Pancreas (tissue), 10 donors: ENCODE results near the gene HCFC1R1. TPM values are rescaled to one million over a fixed set of nuclear protein-coding genes. Genes with fewer than 3 reads are reported as not detected.
A peak's percentile ranks its signal among the peaks of the same experiment; 100 is the strongest.

Experiments
- ATAC-seq, 4 donors: fragments of 200-7000 bp; cut with Tn5 transposase; one replicate each; pipeline versions ENCODE4 v1.8.0 to v1.9.1; 2020; ENCODE audit warnings: mild to moderate bottlenecking in 4 of 4, moderate library complexity in 4 of 4
- DNase-seq, 6 donors: peaks; one replicate each; pipeline ENCODE4 v3.0.0-alpha.2; 2020
- FAIRE-seq: peaks from 2 replicates; lab custom pipeline; 2012; peaks lifted over from hg19 to GRCh38; lab: Jason Lieb, UNC
- H3K27ac ChIP-seq, 4 donors: fragments of 200-600 bp; sonication (generic); 1 replicate in 3 of 4; 2 replicates in 1 of 4; pipeline versions ENCODE4 v1.5.0 to v1.8.0; 2020
- H3K27me3 ChIP-seq, 4 donors: fragments of 200-600 bp; one replicate each; pipeline ENCODE4 v1.8.0; 2021
- H3K36me3 ChIP-seq, 3 donors: fragments of 200-600 bp; sonication (generic) in 1 of 3; one replicate each; pipeline versions ENCODE4 v1.5.0 to v1.8.0; 2020 to 2021
- H3K4me1 ChIP-seq, 3 donors: fragments of 200-600 bp; one replicate each; pipeline ENCODE4 v1.8.0; 2021
- H3K4me3 ChIP-seq, 4 donors: fragments of 200-600 bp; sonication (generic) in 2 of 4; one replicate each; pipeline versions ENCODE4 v1.5.0 to v1.8.0; 2020 to 2021
- H3K9me3 ChIP-seq, 4 donors: fragments of 200-600 bp; one replicate each; pipeline ENCODE4 v1.8.0; 2021
- WGBS, 2 donors: extraction: QIAGEN DNeasy Blood & Tissue Kit; methylation state at CpG; one replicate each; pipeline ENCODE4 v1.1.7; 2013; 5-methylcytosine and 5-hydroxymethylcytosine counted together
- intact Hi-C, 3 donors: fragments of 100-400 bp; cut with DNase I; formaldehyde crosslinking; loops; one replicate each; pipeline versions ENCODE4 v1.11.1 to v1.14.2; 2022
- polyA plus RNA-seq, 2 donors: library from polyadenylated mRNA; stranded (reverse); fragments of 200-250 nt; gene quantifications; one replicate each; pipeline ENCODE4 v1.2.3, GENCODE V29; 2013
- total RNA-seq, 6 donors: library from RNA; stranded (reverse); fragmentation: NEBNext Ultra II Directional in 4 of 6; extraction: Animal tissue kit (Norgen Biotek cat#: 25700) in 4 of 6; gene quantifications; one replicate each; pipeline versions ENCODE4 v1.2.1 to v1.2.4, GENCODE V29; 2021 to 2023
- TF ChIP-seq, protein P1 (sequence below), 4 donors: fragments of 200-600 bp; sonication (generic) in 3 of 4; IDR thresholded peaks; one replicate each; pipeline versions ENCODE4 v1.5.0 to v1.8.0; 2021; ENCODE audit warnings: antibody characterized with exemption in 4 of 4
- donor health status: healthy with polysubstance abuse.
- donor health status: DM: no; HTN: no; CAD: no; lungs with moderate emphysema.
- donor health status: DM: no; HTN: no; CAD: no.
- donor health status: control.
- donor health status: control.
- donor health status: Bipolar disorder and iron deficiency.
- donor health status: DM: yes; HTN: yes; CAD: no.
- donor health status: DM: no; HTN: no; CAD: no.
- donor health status: DM: no; HTN: no; CAD: no.
- donor health status: DM: yes; HTN: yes; CAD: no.

Gene HCFC1R1
- total and polyA plus RNA-seq, 8 donors: 10.5 to 119 (median 14.4) TPM

DNA sequence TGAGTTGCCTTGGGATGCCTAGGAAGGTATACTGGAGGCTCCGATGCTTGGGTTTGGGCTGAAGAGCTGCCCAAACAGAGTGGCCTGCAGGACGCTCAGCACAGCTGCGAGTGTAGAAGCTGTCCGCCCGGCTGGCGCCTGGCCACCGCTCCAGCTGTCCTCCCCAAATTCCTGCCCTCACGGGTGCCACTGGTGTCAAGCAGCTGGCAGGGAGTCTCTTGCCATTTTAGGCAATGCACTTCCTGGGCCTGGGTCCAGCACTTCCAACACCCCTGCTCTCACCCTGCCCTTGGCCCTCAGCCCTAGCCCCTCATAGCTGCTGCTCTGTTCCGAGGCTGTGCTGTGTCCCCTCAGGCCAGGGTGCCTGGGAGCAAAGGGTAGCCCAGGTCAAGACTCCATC, 38.3 kb downstream of the HCFC1R1 start:
- Histone ChIP-seq H3K4me3 (no peak overlapping the region), H3K27ac (peak overlapping the region; percentile 70 to 84 (median 71)), H3K4me1 (peaks cover 13 to 39% (median 17%) of the 10 kb centered on the region in 3 donors), H3K9me3 (no peaks in the 10 kb centered on the region), H3K36me3 (no peaks in the 10 kb centered on the region), H3K27me3 (no peaks in the 10 kb centered on the region)
- TF ChIP-seq, protein P1, sequence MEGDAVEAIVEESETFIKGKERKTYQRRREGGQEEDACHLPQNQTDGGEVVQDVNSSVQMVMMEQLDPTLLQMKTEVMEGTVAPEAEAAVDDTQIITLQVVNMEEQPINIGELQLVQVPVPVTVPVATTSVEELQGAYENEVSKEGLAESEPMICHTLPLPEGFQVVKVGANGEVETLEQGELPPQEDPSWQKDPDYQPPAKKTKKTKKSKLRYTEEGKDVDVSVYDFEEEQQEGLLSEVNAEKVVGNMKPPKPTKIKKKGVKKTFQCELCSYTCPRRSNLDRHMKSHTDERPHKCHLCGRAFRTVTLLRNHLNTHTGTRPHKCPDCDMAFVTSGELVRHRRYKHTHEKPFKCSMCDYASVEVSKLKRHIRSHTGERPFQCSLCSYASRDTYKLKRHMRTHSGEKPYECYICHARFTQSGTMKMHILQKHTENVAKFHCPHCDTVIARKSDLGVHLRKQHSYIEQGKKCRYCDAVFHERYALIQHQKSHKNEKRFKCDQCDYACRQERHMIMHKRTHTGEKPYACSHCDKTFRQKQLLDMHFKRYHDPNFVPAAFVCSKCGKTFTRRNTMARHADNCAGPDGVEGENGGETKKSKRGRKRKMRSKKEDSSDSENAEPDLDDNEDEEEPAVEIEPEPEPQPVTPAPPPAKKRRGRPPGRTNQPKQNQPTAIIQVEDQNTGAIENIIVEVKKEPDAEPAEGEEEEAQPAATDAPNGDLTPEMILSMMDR (IDR thresholded peaks at IDR 0.05): no peak
- FAIRE-seq: no peak
- ATAC-seq: peak; percentile 40 to 56 (median 46)
- intact Hi-C loops: no loop called here
- WGBS, 2 donors: 5 to 19% methylated on average over 9 of the region's 9 CpGs
- peak in 5 of 6 donors; percentile 79 to 93 (median 83) for DNase-seq

DNA sequence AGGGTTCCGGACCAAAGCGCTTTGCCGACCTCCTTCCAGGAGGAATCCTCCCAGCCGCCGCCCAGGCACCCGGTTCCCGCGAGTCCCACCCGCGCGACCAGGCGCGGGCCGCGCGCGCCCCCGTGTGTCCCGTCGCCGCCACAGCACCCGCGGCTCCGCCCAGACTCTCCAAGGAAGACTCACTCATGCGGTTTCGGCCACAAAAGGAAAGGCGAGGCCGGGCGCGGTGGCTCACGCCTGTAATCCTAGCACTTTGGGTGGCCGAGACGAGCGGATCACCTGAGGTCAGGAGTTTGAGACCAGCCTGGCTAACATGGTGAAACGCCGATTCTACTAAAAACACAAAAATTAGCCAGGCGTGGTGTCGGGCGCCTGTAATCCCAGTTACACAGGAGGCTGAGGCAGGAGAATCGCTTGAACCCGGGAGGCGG, 40.0 kb downstream of the HCFC1R1 start:
- Histone ChIP-seq H3K9me3 (no peaks in the 10 kb centered on the region), H3K36me3 (no peaks in the 10 kb centered on the region), H3K27ac (no peak overlapping the region), H3K4me3 (peak overlapping the region in 1 of 4 donors; percentile 13), H3K27me3 (no peaks in the 10 kb centered on the region), H3K4me1 (peaks cover 13 to 45% (median 17%) of the 10 kb centered on the region in 3 donors)
- ATAC-seq: peak; percentile 26 to 64 (median 54)
- FAIRE-seq: no peak
- TF ChIP-seq, protein P1 (IDR thresholded peaks at IDR 0.05): peak; percentile 95 to 97 (median 96)
- 8 to 9% methylated on average over 42 of the region's 42 CpGs for WGBS, 2 donors
- peak in 5 of 6 donors; percentile 66 to 94 (median 84) for DNase-seq
- intact Hi-C loops: loop anchor here in 1 of 3 donors (5.0 kb wide), 1 partner anchor 61 kb away; no protein-coding TSS in a partner anchor

DNA sequence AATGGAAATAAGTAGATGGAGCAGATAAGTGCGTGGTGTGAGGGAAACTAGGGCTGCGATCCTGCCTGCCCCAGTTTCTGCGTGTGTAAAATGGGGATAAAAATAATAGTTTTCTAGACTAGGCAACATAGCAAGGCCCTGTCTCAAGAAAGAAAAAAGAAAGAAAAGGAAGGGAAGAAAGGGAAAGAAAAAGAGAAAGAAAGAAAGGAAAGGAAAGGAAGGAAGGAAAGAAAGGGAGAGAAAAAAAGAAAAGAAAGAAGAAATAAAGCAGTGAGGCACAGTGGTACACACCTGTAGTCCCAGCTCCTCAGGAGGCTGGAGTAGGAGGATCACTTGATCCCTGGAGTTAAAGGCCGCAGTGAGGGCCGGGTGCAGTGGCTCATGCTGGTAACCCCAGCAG, 41.3 kb downstream of the HCFC1R1 start:
- Histone ChIP-seq H3K27me3 (no peaks in the 10 kb centered on the region), H3K27ac (no peak overlapping the region), H3K9me3 (no peaks in the 10 kb centered on the region), H3K4me1 (peaks cover 22 to 54% (median 22%) of the 10 kb centered on the region in 3 donors), H3K36me3 (no peaks in the 10 kb centered on the region), H3K4me3 (no peak overlapping the region)
- no peak for DNase-seq
- WGBS, 2 donors: 85 to 86% methylated on average over 5 of the region's 5 CpGs
- ATAC-seq: no peak
- FAIRE-seq: no peak
- intact Hi-C loops: loop anchor here in 1 of 3 donors (5.0 kb wide), 1 partner anchor 60 kb away; no protein-coding TSS in a partner anchor
- TF ChIP-seq, protein P1 (IDR thresholded peaks at IDR 0.05): no peak

DNA sequence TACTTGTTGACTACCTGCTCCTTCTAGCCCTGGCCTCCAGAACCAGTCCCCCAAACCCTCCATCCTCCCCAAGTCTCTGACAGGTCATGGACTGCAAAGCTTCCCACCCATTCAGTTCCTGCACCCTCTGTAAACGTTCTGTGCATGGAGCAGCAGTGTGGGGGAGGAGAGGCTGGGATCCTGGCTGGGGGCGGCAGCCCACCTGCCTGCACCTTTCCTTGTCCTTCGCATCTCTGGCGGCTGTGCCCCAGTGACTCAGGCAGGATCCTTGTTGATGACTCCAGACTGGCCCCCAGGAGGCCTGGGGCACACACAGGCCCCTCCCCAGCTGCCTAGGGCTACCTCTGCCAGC, 41.9 kb downstream of the HCFC1R1 start:
- FAIRE-seq: no peak
- no peak for ATAC-seq
- no peaks in the 10 kb centered on the region for H3K27me3 ChIP-seq
- 76 to 79% methylated on average over 4 of the region's 4 CpGs for WGBS, 2 donors
- no peak overlapping the region for H3K4me3 ChIP-seq
- H3K9me3 ChIP-seq: no peaks in the 10 kb centered on the region
- H3K27ac ChIP-seq: no peak overlapping the region
- no peaks in the 10 kb centered on the region for H3K36me3 ChIP-seq
- peak in 2 of 6 donors; percentile 41 to 55 for DNase-seq
- H3K4me1 ChIP-seq: peaks cover 26 to 59% (median 27%) of the 10 kb centered on the region in 3 donors
- TF ChIP-seq, protein P1 (IDR thresholded peaks at IDR 0.05): no peak
- intact Hi-C loops: loop anchor here in 1 of 3 donors (5.0 kb wide), 1 partner anchor 60 kb away; no protein-coding TSS in a partner anchor
